ENCODE results near the gene PPA2. TPM values are rescaled to one million over a fixed set of nuclear protein-coding genes. Genes with fewer than 3 reads are reported as not detected.

The PPA2 gene
- total RNA-seq, 4 donors from 2014 or later = 46.2 to 164 (median 84.6) TPM

- 95 to 96% methylated on average over 3 of the region's 3 CpGs for WGBS, 2 donors (ENCODE audit: low coverage in 1 of 2)
- no peak overlapping the region for H3K4me3 ChIP-seq
- in situ Hi-C loops (cut with MboI; ENCODE audit: low pct_ligation_motif_present in 1 of 4, low pct_unique_long_range_greater_than_20kb in 1 of 4, low sequenced_read_pairs in 3 of 4) (no loop called here), intact Hi-C loops (cut with DNase I; ENCODE audit: low total_unique reads) (no loop called here)
- H3K9me3 ChIP-seq = no peaks in the 10 kb centered on the region
- no peak overlapping the region for H3K27ac ChIP-seq
- TF ChIP-seq CTCF (IDR thresholded peaks at IDR 0.05) (no peak), POLR2AphosphoS5 (IDR thresholded peaks at IDR 0.05) (no peak)
- H3K4me1 ChIP-seq = no peaks in the 10 kb centered on the region
- no peak for DNase-seq
- peaks cover 0 to 15% (median 3%) of the 10 kb centered on the region in 4 donors for H3K36me3 ChIP-seq
- H3K27me3 ChIP-seq = no peaks in the 10 kb centered on the region
Observed at GRCh38 chr4:105374071-105374470, 99.8 kb downstream of the PPA2 start.

GRCh38 chr4:105373324-105373723 is 100.5 kb downstream of the PPA2 start:
- TF ChIP-seq POLR2A (IDR thresholded peaks at IDR 0.05) = no peak
- no peak for TF ChIP-seq POLR2AphosphoS5 (IDR thresholded peaks at IDR 0.05)
- no peak for TF ChIP-seq CTCF (IDR thresholded peaks at IDR 0.05)
- no peak for TF ChIP-seq EP300 (IDR thresholded peaks at IDR 0.05; ENCODE audit: low read depth)
- H3K4me3 ChIP-seq = no peak overlapping the region
- intact Hi-C loops (cut with DNase I; ENCODE audit: low total_unique reads) = no loop called here
- H3K4me1 ChIP-seq = no peaks in the 10 kb centered on the region
- in situ Hi-C loops (cut with MboI; ENCODE audit: low pct_ligation_motif_present in 1 of 4, low pct_unique_long_range_greater_than_20kb in 1 of 4, low sequenced_read_pairs in 3 of 4) = no loop called here
- no peak for DNase-seq
- H3K9me3 ChIP-seq = no peaks in the 10 kb centered on the region
- WGBS, 2 donors (ENCODE audit: low coverage in 1 of 2) = 68 to 83% methylated on average over 3 of the region's 3 CpGs
- H3K36me3 ChIP-seq = peaks cover 0 to 22% (median 7%) of the 10 kb centered on the region in 4 donors
- no peak overlapping the region for H3K27ac ChIP-seq
- no peaks in the 10 kb centered on the region for H3K27me3 ChIP-seq

- H3K27ac ChIP-seq = no peak overlapping the region
- no peaks in the 10 kb centered on the region for H3K27me3 ChIP-seq
- peaks cover 0 to 24% (median 11%) of the 10 kb centered on the region in 4 donors for H3K36me3 ChIP-seq
- in situ Hi-C loops (cut with MboI; ENCODE audit: low pct_ligation_motif_present in 1 of 4, low pct_unique_long_range_greater_than_20kb in 1 of 4, low sequenced_read_pairs in 3 of 4) (no loop called here), intact Hi-C loops (cut with DNase I; ENCODE audit: low total_unique reads) (no loop called here)
- no peak for DNase-seq
- H3K4me1 ChIP-seq = no peaks in the 10 kb centered on the region
- 88 to 91% methylated on average over 1 of the region's 1 CpG for WGBS, 2 donors (ENCODE audit: low coverage in 1 of 2)
- TF ChIP-seq EP300 (IDR thresholded peaks at IDR 0.05; ENCODE audit: low read depth) = no peak
- no peak for TF ChIP-seq POLR2AphosphoS5 (IDR thresholded peaks at IDR 0.05)
- no peaks in the 10 kb centered on the region for H3K9me3 ChIP-seq
- no peak overlapping the region for H3K4me3 ChIP-seq
Observed at GRCh38 chr4:105369988-105370387, 103.9 kb downstream of the PPA2 start.

GRCh38 chr4:105361053-105361452 is 112.8 kb downstream of the PPA2 start:
- H3K9me3 ChIP-seq = no peaks in the 10 kb centered on the region
- H3K4me1 ChIP-seq = no peaks in the 10 kb centered on the region
- peaks cover 0 to 9% (median 0%) of the 10 kb centered on the region in 4 donors for H3K36me3 ChIP-seq
- intact Hi-C loops (cut with DNase I; ENCODE audit: low total_unique reads) (no loop called here), in situ Hi-C loops (cut with MboI; ENCODE audit: low pct_ligation_motif_present in 1 of 4, low pct_unique_long_range_greater_than_20kb in 1 of 4, low sequenced_read_pairs in 3 of 4) (no loop called here)
- DNase-seq = no peak
- no peak overlapping the region for H3K4me3 ChIP-seq
- no peak overlapping the region for H3K27ac ChIP-seq
- no peaks in the 10 kb centered on the region for H3K27me3 ChIP-seq
- TF ChIP-seq CTCF (IDR thresholded peaks at IDR 0.05) = no peak
- TF ChIP-seq POLR2AphosphoS5 (IDR thresholded peaks at IDR 0.05) = no peak
- TF ChIP-seq EP300 (IDR thresholded peaks at IDR 0.05; ENCODE audit: low read depth) = no peak
- no peak for TF ChIP-seq POLR2A (IDR thresholded peaks at IDR 0.05)

DNA sequence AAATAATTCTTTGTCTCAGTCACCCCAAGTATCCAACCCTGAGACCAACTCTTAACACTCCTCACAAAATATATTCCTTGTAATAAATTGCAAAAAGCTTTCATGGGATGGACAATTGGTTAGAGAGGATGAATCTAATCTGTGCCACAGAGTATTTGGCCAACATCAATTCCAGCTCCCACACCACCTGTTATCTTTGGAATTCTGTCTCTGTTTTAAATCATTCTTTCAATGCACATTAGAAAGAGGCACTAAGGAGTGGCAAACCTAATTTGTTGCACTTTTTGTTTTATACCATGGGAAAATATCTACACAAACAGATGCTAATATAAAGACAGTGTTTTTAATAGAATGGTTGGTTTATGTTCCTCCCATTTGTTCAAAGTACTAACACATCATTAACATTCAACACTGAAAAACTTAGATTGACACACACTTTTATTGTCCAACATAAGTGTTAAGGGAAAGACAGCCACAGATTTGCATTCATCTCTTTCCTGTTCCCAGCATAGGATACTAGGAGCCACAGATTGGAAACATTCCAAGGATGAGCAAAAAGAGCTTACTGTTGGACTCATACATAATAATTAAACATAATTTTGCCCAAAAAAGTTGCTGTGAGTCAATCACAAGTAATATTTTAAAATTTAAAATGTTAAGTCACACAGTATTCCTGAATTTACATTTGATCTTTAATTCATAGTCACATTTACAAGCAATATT is 116.4 kb downstream of the PPA2 start:
- Histone ChIP-seq H3K4me3 (no peak overlapping the region), H3K4me1 (no peaks in the 10 kb centered on the region), H3K36me3 (peaks cover 0 to 9% (median 0%) of the 10 kb centered on the region in 4 donors), H3K9me3 (no peaks in the 10 kb centered on the region), H3K27me3 (no peaks in the 10 kb centered on the region), H3K27ac (no peak overlapping the region)
- no peak for TF ChIP-seq CTCF (IDR thresholded peaks at IDR 0.05)
- no peak for TF ChIP-seq EP300 (IDR thresholded peaks at IDR 0.05; ENCODE audit: low read depth)
- no peak for TF ChIP-seq POLR2AphosphoS5 (IDR thresholded peaks at IDR 0.05)
- TF ChIP-seq POLR2A (IDR thresholded peaks at IDR 0.05) = no peak
- no peak for DNase-seq
- in situ Hi-C loops (cut with MboI; ENCODE audit: low pct_ligation_motif_present in 1 of 4, low pct_unique_long_range_greater_than_20kb in 1 of 4, low sequenced_read_pairs in 3 of 4) = no loop called here
- intact Hi-C loops (cut with DNase I; ENCODE audit: low total_unique reads) = no loop called here

All from transverse colon (tissue), 4 donors.